Natural killer cell treated with Interleukin-12 subunit alpha and Interleukin-12 subunit beta and Interleukin-15 and Interleukin-18, amount 100 ng/mL, for 72 hours (primary cell): ENCODE results near the gene TPTE. TPM values are rescaled to one million over a fixed set of nuclear protein-coding genes. Genes with fewer than 3 reads are reported as not detected.
"Not testable (repeated sequence)": the region's sequence is repeated elsewhere in the genome, so short reads cannot be mapped to it uniquely, and the experiment has no call there.

Source experiments
- ATAC-seq, 2 donors: fragments of 150-1000 bp; cut with Tn5 transposase in 1 of 2; sonication (Bioruptor Pico), chemical (Tn5 transposase) in 1 of 2; 2 replicates each; pipeline ENCODE4 v1.10.0; 2021
- DNase-seq: peaks from one replicate; pipeline ENCODE4 v3.0.0; 2022; ENCODE audit warnings: low spot score
- H3K27ac Mint-ChIP-seq, 2 donors: 1 replicate in 1 of 2; 2 replicates in 1 of 2; pipeline ENCODE4 v1.8.0; 2022; ENCODE audit warnings: mixed read lengths in 2 of 2, mild to moderate bottlenecking in 1 of 2, moderate library complexity in 1 of 2
- H3K27me3 Mint-ChIP-seq, 2 donors: 1 replicate in 1 of 2; 2 replicates in 1 of 2; pipeline ENCODE4 v1.8.0; 2022; ENCODE audit warnings: mixed read lengths in 2 of 2
- H3K36me3 Mint-ChIP-seq: one replicate; pipeline ENCODE4 v1.8.0; 2022; ENCODE audit warnings: mixed read lengths
- H3K4me1 Mint-ChIP-seq, 2 donors: 1 replicate in 1 of 2; 2 replicates in 1 of 2; pipeline ENCODE4 v1.8.0; 2022; ENCODE audit warnings: low read depth in 2 of 2, mixed read lengths in 2 of 2, mild to moderate bottlenecking in 1 of 2
- H3K4me3 Mint-ChIP-seq: one replicate; pipeline ENCODE4 v1.8.0; 2022; ENCODE audit warnings: mixed read lengths
- H3K9me3 Mint-ChIP-seq: 2 replicates; pipeline ENCODE4 v1.8.0; 2022; ENCODE audit warnings: mixed read lengths
- total RNA-seq, 2 donors: library from RNA; stranded (reverse); gene quantifications; one replicate each; pipeline ENCODE4 v1.2.3, GENCODE V29; 2022

The TPTE gene
- not detected for total RNA-seq

DNA sequence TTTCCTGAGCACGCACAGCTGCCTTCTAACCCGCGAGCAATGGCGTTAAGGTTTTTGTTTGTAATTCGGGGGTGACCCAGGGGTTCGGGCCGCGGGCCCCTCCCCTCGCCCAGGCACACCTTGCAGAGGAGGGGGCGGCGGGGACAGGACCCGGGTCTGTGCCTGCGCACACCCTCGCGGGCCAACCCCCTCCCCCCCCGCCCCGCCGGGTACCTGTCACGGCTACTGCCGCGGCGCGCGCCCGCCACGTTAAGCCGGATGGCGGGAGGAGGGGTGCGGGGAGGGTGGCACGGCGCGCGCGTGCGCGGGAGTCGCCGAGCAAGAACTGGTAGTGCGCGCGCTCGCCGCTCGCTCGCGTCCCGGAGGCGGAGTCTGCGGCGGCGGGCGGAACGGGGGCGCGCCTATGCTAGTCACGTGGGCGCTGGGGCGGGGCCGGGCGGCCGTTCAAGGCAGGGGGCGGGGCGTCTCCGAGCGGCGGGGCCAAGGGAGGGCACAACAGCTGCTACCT lies at the start of gene TPTE:
TPTE (plus strand) TSS at position 493 of the 508 bp plus-strand sequence. CDS start 17,141 bp downstream, outside the sequence.
- Mint-ChIP-seq H3K9me3 (peaks cover 19% of the 10 kb centered on the region), H3K4me3 (no peak within 1 kb of the TSS), H3K36me3 (peaks cover 8% of the 10 kb centered on the region), H3K27ac (no peak within 1 kb of the TSS), H3K27me3 (no peaks in the 10 kb centered on the region), H3K4me1 (no peaks in the 10 kb centered on the region)
- peak; percentile 43 to 46 for ATAC-seq
- DNase-seq, result peak; percentile 59

DNA sequence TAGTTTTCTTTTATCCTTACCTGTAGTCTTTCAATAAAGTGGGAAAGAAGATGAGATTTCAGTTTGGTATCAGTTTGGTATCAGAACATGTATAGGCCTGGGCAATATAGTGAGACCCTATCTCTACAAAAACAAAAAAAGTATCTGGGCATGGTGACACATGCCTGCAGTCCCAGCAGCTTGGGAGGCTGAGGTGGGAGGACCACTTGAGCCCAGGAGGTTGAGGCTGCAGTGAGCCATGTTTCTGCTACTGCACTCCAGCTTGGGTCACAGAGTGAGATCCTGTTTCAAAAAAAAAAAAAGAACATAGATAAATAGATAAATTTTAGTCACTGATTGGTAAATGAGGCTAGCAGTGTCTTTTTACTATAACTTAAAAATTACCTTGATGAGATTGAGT lies 49.4 kb upstream of the TPTE start:
- not testable (repeated sequence) for DNase-seq, ATAC-seq, H3K36me3 Mint-ChIP-seq, H3K27ac Mint-ChIP-seq, H3K4me3 Mint-ChIP-seq, H3K27me3 Mint-ChIP-seq, H3K4me1 Mint-ChIP-seq, H3K9me3 Mint-ChIP-seq

- ATAC-seq, H3K27ac Mint-ChIP-seq, H3K4me1 Mint-ChIP-seq, DNase-seq, H3K27me3 Mint-ChIP-seq, H3K4me3 Mint-ChIP-seq, H3K36me3 Mint-ChIP-seq: not testable (repeated sequence)
- H3K9me3 Mint-ChIP-seq, result peaks cover 10% of the 10 kb centered on the region
Measured at GRCh38 chr21:10477794-10478193, 43.6 kb upstream of the TPTE start.

DNA sequence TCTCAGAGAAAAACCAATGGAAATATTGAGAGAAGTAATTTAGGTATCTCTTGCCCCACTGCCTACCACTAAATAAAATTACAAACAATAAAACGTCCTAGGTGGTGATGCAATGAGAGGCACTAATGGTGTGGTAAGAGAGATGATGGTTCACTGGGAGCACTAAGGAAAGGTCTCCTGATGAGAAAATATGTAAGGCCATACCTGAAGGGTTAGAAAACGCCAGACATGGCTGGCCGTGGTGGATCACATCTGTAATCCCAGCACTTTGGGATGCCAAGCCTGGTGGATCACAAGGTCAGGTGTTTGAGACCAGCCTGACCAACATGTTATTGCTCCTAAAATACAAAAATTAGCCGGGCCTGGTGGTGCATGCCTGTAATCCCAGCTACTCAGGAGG lies 41.5 kb upstream of the TPTE start:
- H3K4me1 Mint-ChIP-seq, H3K36me3 Mint-ChIP-seq, H3K27ac Mint-ChIP-seq, H3K4me3 Mint-ChIP-seq, H3K27me3 Mint-ChIP-seq, DNase-seq, ATAC-seq: not testable (repeated sequence)
- H3K9me3 Mint-ChIP-seq, result peaks cover 10% of the 10 kb centered on the region

DNA sequence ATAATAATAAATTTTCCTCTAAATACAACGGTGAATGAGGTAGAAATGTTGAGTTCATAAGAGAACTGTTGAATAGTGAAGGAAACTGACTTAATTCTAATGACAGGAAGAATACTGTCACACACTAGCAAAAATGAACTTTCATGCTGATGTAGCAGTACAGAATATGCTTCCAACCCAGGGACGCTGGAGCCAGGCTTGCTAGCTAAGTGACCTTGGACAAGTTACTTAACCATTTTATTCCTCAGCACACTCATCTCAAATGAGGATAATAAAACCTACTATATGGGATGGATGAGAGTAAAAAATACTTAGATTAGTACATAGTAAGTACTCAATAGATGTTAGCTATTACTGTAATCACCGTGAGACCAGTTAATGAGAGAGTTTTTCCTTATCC lies 36.5 kb upstream of the TPTE start:
- H3K9me3 Mint-ChIP-seq, result peaks cover 16% of the 10 kb centered on the region
- not testable (repeated sequence) for DNase-seq, ATAC-seq, H3K27me3 Mint-ChIP-seq, H3K27ac Mint-ChIP-seq, H3K36me3 Mint-ChIP-seq, H3K4me3 Mint-ChIP-seq, H3K4me1 Mint-ChIP-seq

GRCh38 chr21:10490453-10490852 lies 30.9 kb upstream of the TPTE start:
- H3K27ac Mint-ChIP-seq, H3K4me1 Mint-ChIP-seq, H3K4me3 Mint-ChIP-seq, ATAC-seq, DNase-seq, H3K27me3 Mint-ChIP-seq, H3K36me3 Mint-ChIP-seq, H3K9me3 Mint-ChIP-seq: not testable (repeated sequence)

DNA sequence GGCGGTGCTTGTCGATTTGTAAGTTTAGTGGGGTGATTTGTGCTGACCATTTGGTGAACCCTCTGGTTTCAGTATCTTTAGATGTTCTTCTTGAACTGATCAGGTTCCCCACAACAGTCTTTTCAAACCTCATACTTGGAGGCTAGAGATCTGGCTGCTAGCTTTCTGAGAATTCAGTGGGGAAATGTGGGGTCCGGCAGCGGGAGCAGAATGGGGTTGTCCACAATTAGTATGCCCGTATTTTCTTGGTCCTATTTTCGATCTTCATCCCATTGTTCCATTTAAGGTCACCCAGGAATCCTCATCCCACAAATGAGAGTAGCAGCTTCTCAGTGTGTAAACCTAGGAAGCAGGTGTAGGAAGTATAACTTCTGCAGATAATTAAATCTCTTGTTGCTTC lies 10.3 kb upstream of the TPTE start:
- Mint-ChIP-seq H3K27me3 (no peaks in the 10 kb centered on the region), H3K4me3 (no peak overlapping the region), H3K9me3 (peaks cover 13% of the 10 kb centered on the region), H3K36me3 (peaks cover 7% of the 10 kb centered on the region), H3K4me1 (no peaks in the 10 kb centered on the region), H3K27ac (no peak overlapping the region)
- ATAC-seq, result no peak
- no peak for DNase-seq

GRCh38 chr21:10516889-10517288 lies 4.5 kb upstream of the TPTE start:
- not testable (repeated sequence) for H3K36me3 Mint-ChIP-seq, H3K4me1 Mint-ChIP-seq, H3K27me3 Mint-ChIP-seq, H3K4me3 Mint-ChIP-seq, H3K27ac Mint-ChIP-seq, ATAC-seq, DNase-seq
- peaks cover 28% of the 10 kb centered on the region for H3K9me3 Mint-ChIP-seq

DNA sequence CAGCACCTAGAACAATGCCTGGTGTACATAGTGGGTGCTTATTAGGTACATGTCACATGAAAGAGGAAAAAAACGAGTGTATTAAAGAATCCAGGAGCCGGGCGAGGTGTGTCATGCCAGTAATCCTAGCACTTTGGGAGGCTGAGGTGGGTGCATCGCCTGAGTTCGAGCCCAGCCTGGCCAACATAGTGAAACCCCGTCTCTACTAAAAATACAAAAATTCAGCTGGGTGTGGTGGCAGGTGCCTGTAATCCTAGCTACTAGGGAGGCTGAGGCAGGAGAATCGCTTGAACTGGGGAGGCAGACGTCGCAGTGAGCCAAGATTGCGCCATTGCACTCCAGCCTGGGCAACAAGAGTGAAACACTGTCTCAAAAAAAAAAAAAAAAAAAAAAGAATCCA lies 3.5 kb upstream of the TPTE start:
- not testable (repeated sequence) for ATAC-seq, H3K4me1 Mint-ChIP-seq, DNase-seq, H3K36me3 Mint-ChIP-seq, H3K4me3 Mint-ChIP-seq, H3K27ac Mint-ChIP-seq, H3K27me3 Mint-ChIP-seq
- H3K9me3 Mint-ChIP-seq, result peaks cover 28% of the 10 kb centered on the region

GRCh38 chr21:10521835-10522500 lies 585 bp downstream of the TPTE start:
- ATAC-seq, result peak; percentile 54 to 68
- not testable (repeated sequence) for H3K4me1 Mint-ChIP-seq, H3K27me3 Mint-ChIP-seq, H3K36me3 Mint-ChIP-seq, H3K27ac Mint-ChIP-seq, H3K4me3 Mint-ChIP-seq
- H3K9me3 Mint-ChIP-seq, result peaks cover 16% of the 10 kb centered on the region
- peak; percentile 59 for DNase-seq

GRCh38 chr21:10539956-10540355 lies 18.6 kb downstream of the TPTE start:
- DNase-seq (no peak), ATAC-seq (peak in 1 of 2 donors; percentile 55)
- Mint-ChIP-seq H3K27ac (no peak overlapping the region), H3K4me1 (no peaks in the 10 kb centered on the region), H3K36me3 (no peaks in the 10 kb centered on the region), H3K27me3 (no peaks in the 10 kb centered on the region), H3K9me3 (no peaks in the 10 kb centered on the region), H3K4me3 (no peak overlapping the region)

DNA sequence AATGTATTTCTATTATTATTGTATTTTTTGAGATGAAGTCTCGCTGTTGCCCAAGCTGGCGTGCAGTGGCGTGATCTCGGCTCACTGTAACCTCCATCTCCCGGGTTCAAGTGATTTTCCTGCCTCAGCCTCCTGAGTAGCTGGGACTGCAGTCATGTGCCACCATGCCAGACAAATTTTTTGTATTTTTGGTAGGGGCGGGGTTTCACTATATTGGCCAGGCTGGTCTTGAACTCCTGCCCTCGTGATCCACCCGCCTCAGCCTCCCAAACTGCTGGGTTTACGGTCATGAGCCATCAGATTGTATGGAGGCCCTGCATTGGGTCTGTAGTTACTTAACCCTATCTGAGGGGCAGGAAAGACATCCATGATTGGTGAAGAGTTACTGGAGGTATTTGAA lies 23.0 kb downstream of the TPTE start:
- Mint-ChIP-seq H3K9me3 (peaks cover 18% of the 10 kb centered on the region), H3K36me3 (peaks cover 17% of the 10 kb centered on the region)
- not testable (repeated sequence) for H3K27me3 Mint-ChIP-seq, H3K4me3 Mint-ChIP-seq, H3K4me1 Mint-ChIP-seq, DNase-seq, ATAC-seq, H3K27ac Mint-ChIP-seq

- not testable (repeated sequence) for DNase-seq, H3K27ac Mint-ChIP-seq, H3K27me3 Mint-ChIP-seq, H3K4me3 Mint-ChIP-seq, H3K4me1 Mint-ChIP-seq, ATAC-seq
- Mint-ChIP-seq H3K9me3 (peaks cover 37% of the 10 kb centered on the region), H3K36me3 (peaks cover 25% of the 10 kb centered on the region)
Measured at GRCh38 chr21:10547868-10548267, 26.5 kb downstream of the TPTE start.

- H3K27ac Mint-ChIP-seq, ATAC-seq, H3K4me1 Mint-ChIP-seq, H3K4me3 Mint-ChIP-seq, H3K27me3 Mint-ChIP-seq, DNase-seq: not testable (repeated sequence)
- Mint-ChIP-seq H3K9me3 (peaks cover 37% of the 10 kb centered on the region), H3K36me3 (peaks cover 25% of the 10 kb centered on the region)
Measured at GRCh38 chr21:10548331-10548954, 27.1 kb downstream of the TPTE start.
